Right lobe of liver (tissue), 4 donors: ENCODE results near the gene HTRA3.

ENCODE experiments used
- POLR2A ChIP-seq: fragments of 450-650 bp; IDR thresholded peaks from one replicate; pipeline ENCODE4 v1.6.1; 2017; ENCODE audit warnings: antibody characterized with exemption, mild to moderate bottlenecking
- TF ChIP-seq, protein P1 (sequence below), 4 donors: fragments of 200-600 bp in 3 of 4; fragments of 450-650 bp in 1 of 4; IDR thresholded peaks; one replicate each; pipeline versions ENCODE4 v1.5.1 to v1.8.0; 2016 to 2022; ENCODE audit warnings: antibody characterized with exemption in 4 of 4, mild to moderate bottlenecking in 2 of 4
- donor health status: DM: no; HTN: no; CAD: no.
- donor health status: DM: no; HTN: no; CAD: no.
- donor health status: DM: no; HTN: yes; CAD: no.

DNA sequence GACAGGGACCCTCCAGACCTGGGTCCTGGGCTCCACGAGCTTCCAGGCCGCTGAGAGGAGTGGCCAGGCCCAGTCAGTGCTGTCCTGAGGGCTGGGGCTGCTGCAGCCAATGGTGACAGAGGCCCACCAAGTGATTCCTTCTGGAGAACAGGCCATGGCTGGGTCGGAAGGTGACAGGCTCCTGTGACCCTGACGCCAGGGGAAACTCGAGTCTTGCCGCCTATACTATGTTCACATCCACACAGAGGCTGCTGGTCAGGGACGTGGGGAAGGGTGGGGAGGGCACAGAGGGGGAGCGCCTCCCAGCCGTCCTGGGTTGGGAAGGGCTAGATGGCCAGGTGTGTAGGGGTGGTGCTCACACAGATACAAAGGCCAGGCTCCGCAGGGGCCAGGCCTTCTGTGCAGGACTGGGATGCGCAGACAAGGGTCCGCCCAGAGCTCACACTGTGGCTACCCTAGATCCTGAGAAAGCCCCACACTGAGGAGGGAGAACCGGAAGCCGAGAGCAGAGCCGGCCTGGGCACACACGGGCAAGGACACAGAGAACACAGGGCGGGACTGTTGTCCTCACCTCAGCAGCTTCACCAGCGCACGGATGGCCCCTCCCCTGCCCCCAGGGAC, 81.4 kb downstream of the HTRA3 start:
- TF ChIP-seq, protein P1, sequence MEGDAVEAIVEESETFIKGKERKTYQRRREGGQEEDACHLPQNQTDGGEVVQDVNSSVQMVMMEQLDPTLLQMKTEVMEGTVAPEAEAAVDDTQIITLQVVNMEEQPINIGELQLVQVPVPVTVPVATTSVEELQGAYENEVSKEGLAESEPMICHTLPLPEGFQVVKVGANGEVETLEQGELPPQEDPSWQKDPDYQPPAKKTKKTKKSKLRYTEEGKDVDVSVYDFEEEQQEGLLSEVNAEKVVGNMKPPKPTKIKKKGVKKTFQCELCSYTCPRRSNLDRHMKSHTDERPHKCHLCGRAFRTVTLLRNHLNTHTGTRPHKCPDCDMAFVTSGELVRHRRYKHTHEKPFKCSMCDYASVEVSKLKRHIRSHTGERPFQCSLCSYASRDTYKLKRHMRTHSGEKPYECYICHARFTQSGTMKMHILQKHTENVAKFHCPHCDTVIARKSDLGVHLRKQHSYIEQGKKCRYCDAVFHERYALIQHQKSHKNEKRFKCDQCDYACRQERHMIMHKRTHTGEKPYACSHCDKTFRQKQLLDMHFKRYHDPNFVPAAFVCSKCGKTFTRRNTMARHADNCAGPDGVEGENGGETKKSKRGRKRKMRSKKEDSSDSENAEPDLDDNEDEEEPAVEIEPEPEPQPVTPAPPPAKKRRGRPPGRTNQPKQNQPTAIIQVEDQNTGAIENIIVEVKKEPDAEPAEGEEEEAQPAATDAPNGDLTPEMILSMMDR (IDR thresholded peaks at IDR 0.05): no peak
- TF ChIP-seq POLR2A: no peak
